ENCODE data around the gene BDKRB1.

BDKRB1 gene

DNA sequence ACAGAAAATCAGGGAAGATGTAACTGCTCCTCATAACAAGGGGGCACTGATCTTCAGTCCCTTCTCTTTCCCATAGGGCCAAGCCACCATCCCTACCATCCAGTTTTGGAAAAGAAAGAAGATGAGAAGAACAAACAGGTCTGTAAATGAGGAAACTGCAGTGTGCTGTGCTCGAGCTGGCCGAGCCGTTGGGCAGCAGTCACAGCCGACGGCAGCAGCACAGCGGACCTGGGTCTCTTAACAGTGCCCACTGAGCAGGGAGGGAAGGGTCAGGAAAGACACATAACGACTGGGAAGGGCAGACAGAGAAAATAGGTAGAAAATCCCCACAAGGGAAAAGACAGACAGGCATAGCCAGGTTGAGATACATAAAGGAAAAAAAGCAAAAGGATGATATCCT, 38.2 kb downstream of the BDKRB1 start:
- TF ChIP-seq, protein P1, sequence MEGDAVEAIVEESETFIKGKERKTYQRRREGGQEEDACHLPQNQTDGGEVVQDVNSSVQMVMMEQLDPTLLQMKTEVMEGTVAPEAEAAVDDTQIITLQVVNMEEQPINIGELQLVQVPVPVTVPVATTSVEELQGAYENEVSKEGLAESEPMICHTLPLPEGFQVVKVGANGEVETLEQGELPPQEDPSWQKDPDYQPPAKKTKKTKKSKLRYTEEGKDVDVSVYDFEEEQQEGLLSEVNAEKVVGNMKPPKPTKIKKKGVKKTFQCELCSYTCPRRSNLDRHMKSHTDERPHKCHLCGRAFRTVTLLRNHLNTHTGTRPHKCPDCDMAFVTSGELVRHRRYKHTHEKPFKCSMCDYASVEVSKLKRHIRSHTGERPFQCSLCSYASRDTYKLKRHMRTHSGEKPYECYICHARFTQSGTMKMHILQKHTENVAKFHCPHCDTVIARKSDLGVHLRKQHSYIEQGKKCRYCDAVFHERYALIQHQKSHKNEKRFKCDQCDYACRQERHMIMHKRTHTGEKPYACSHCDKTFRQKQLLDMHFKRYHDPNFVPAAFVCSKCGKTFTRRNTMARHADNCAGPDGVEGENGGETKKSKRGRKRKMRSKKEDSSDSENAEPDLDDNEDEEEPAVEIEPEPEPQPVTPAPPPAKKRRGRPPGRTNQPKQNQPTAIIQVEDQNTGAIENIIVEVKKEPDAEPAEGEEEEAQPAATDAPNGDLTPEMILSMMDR (IDR thresholded peaks at IDR 0.05; ENCODE audit: low read depth, low read length) = no peak
- DNase-seq (ENCODE audit: extremely low read depth, low read depth) = no peak

DNA sequence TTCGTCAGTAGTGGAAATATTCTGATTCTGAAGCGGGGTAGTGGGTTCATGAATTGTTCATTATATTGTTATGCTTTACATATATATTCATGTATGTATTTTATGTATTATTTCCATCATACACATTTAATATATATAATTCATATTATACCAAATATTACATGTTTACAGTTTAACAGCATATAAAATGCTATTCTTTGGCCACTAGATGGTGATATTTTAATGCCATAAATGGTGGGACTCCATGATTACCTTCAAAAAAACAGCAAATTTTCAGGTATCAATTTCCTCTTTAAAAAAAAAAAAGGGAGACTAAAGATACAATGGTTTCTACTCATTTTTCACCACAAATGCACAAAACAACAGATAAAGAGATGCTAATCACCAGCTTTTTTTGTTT, 41.0 kb downstream of the BDKRB1 start:
- TF ChIP-seq, protein P1 (IDR thresholded peaks at IDR 0.05; ENCODE audit: low read depth, low read length) = peak; percentile 48
- DNase-seq (ENCODE audit: extremely low read depth, low read depth) = no peak

DNA sequence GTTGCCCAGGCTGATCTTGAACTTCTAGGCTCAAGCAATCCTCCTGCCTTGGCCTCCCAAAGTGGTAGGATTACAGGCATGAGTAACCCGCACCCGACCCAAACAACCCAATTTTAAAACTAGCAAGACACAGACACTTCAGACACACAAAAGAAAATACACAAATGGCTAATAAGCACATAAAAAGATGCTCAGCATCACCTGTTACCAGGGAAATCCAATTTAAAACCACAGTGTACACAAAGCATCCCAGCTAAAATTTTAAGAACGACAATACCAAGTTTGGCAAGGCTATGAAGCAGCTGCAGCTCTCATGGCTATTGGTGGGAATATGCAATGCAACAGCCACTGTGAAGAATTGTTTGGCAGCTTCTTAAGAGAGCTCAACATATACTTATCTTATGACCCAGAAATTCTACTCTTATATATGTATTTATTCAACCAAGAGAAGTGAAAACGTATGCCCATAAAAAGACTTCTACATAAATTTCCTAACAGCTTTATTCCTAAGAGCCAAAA, 42.0 kb downstream of the BDKRB1 start:
- TF ChIP-seq, protein P1 (IDR thresholded peaks at IDR 0.05; ENCODE audit: low read depth, low read length) = no peak
- no peak for DNase-seq (ENCODE audit: extremely low read depth, low read depth)

DNA sequence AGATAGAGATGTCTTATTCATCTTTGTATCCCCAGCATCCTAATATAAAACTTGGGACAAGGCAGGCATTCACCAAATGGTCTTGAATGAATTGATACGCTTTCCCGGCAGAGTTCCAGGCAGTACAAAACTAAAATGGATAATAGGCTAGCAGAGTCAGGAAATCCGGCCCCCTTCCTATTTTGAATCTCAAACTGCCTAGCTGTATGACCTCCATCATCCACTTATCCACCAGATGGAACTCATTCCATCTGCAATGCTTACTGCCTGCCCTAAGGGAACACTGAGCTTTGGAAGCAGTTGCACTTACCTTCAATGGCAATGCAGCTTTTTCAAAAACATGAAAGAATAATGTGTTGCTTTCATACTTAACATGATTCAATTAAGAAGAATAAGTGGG, 43.4 kb downstream of the BDKRB1 start:
- DNase-seq (ENCODE audit: extremely low read depth, low read depth) = no peak
- TF ChIP-seq, protein P1 (IDR thresholded peaks at IDR 0.05; ENCODE audit: low read depth, low read length) = no peak

DNA sequence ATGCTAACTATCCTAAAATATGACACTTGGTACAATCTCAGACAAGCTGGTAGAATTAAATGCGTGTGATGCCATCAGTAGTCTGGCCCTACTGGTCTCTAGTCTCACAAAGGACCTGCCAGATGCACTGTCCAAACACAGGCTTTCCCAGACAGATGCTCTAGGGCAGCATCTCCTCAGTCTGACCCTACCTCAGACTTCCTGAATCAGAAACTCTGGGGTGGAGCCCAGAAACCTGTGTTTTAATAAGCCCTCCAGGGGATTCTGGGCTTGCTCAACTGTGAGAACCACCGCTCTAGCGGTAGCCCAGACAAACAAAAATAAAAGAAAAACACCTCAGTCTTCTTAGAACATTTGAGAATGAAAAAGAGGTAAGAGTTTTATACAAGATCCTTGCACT, 48.0 kb downstream of the BDKRB1 start:
- TF ChIP-seq, protein P1 (IDR thresholded peaks at IDR 0.05; ENCODE audit: low read depth, low read length) = no peak
- DNase-seq (ENCODE audit: extremely low read depth, low read depth) = no peak

DNA sequence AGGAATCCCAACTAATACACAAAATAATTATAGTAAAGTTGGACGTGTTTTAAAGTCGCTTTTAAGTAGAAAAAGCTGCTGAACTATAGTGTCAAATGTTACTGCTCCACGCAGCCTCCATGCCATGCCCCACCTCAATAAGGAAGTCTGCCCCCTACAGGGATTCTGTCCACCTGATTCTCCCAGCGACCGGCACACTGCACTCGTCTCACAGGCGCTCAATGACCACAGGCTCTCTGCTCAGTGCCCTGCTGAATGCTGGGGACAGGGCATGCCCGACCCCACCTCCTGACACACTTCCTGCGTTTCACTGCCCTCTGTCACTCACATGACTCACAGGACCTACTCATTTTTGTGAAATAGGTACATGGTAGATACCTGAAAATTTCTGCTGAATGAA, 48.9 kb downstream of the BDKRB1 start:
- TF ChIP-seq, protein P1 (IDR thresholded peaks at IDR 0.05; ENCODE audit: low read depth, low read length) = peak; percentile 5
- no peak for DNase-seq (ENCODE audit: extremely low read depth, low read depth)

DNA sequence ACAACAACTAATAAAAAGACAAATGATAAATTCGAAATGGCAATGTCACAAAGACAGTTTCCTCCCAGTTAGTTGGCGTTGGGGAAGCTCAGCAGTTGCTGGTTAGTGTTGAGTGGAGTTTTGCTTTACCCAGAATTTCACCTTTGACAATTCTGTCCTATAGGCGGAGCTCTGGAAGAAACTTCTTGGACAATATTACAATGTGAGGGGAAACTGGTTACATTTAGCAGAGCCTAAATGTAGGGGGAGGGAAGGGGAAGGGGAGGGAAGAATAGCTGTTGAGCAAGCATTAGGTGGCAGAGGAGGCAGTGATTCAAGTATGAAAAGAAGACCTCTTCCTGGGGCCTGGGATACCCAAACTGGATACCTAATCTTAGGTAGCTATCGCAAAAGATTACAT, 51.4 kb downstream of the BDKRB1 start:
- TF ChIP-seq, protein P1 (IDR thresholded peaks at IDR 0.05; ENCODE audit: low read depth, low read length) = no peak
- no peak for DNase-seq (ENCODE audit: extremely low read depth, low read depth)

Measured in AG09319 (cell line).